ENCODE data around the gene HELT. TPM values are rescaled to one million over a fixed set of nuclear protein-coding genes. Genes with fewer than 3 reads are reported as not detected.

HELT gene, protein sequence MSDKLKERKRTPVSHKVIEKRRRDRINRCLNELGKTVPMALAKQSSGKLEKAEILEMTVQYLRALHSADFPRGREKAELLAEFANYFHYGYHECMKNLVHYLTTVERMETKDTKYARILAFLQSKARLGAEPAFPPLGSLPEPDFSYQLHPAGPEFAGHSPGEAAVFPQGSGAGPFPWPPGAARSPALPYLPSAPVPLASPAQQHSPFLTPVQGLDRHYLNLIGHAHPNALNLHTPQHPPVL
- total RNA-seq: not detected in 2 replicates

DNA sequence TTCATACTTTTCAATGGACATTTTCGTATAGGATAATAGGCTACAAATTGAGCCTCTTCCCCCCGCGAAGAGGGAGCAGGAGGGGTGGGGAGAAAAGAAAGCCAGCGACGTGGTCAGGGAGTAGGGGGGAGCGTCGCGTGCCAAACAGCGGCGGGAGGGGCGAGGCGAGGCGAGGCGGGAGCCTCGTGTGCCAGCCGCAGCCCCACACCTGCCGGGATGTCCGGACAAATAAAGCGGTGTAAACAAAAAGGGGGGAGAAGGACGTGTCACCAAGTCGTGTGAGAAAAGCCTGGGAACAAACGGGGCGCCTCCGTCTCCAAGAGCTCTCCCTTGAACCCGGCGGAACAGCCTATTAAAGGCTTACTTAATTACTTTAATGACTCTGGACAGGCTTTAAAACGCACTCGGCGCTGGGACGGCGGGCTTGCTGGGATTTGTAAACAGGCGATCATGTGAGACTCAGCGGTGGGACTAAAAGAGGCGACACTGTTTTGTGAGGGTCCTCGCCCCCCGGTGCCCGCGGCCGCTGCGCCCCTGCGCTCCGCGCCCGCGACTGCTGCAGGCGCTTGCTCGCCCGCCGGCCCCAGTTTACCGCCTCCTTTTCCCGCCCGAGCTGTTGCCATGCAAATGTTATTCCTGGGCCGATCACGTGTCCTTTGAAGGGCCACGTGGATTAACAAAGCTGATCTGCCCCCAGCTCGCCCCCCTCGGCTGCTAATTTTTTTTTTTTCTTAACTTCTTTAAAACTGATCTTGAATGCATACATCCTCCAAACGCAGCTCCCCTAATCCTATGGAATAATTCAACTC lies at the start of gene HELT:
TSS of gene HELT (plus strand) at position 527 of the 809 bp plus-strand sequence. CDS start 439 bp downstream, outside the sequence.

Other genes starting within 250 kb of the HELT start
- gene ACSL1, start 192.5 kb upstream of the HELT start, total RNA-seq: 5.7 and 11.4 TPM in 2 replicates
- 8.0 and 12.9 TPM in 2 replicates for gene SLC25A4, start 124.8 kb downstream of the HELT start, total RNA-seq
- gene CFAP97, start 185.5 kb downstream of the HELT start, total RNA-seq: 22.9 and 23.1 TPM in 2 replicates
- gene SNX25, start 191.1 kb downstream of the HELT start, total RNA-seq: 7.6 and 9.2 TPM in 2 replicates